Hepatocyte (in vitro differentiated cells): Measurements from ENCODE around the gene CLEC16A. TPM values are rescaled to one million over a fixed set of nuclear protein-coding genes. Genes with fewer than 3 reads are reported as not detected.

ENCODE experiments used
- DNase-seq: peaks from one replicate; pipeline ENCODE4 v3.0.0-alpha.2; 2016; ENCODE audit warnings: low spot score
- H2AFZ ChIP-seq: fragments of 200-600 bp; sonication (generic); 2 replicates; pipeline ENCODE4 v1.6.0; 2016; ENCODE audit warnings: antibody characterized with exemption, mild to moderate bottlenecking
- H3K27ac ChIP-seq: fragments of 200-600 bp; sonication (generic); 2 replicates; pipeline ENCODE4 v1.5.1; 2016; ENCODE audit warnings: mild to moderate bottlenecking
- H3K27me3 ChIP-seq: fragments of 200-600 bp; sonication (generic); 2 replicates; pipeline ENCODE4 v1.6.1; 2016
- H3K36me3 ChIP-seq: fragments of 200-600 bp; sonication (generic); replicated peaks from 2 replicates; pipeline ENCODE4 v1.5.1; 2016; ENCODE audit warnings: low read depth; ENCODE audit not compliant: insufficient read depth
- H3K4me1 ChIP-seq: fragments of 200-600 bp; sonication (generic); 2 replicates; pipeline ENCODE4 v1.5.1; 2016; ENCODE audit warnings: mild to moderate bottlenecking, moderate library complexity; ENCODE audit not compliant: insufficient read depth
- H3K4me2 ChIP-seq: fragments of 200-600 bp; sonication (generic); 2 replicates; pipeline ENCODE4 v1.6.0; 2016
- H3K4me3 ChIP-seq: fragments of 200-600 bp; sonication (generic); 2 replicates; pipeline ENCODE4 v1.5.1; 2016; ENCODE audit warnings: mild to moderate bottlenecking
- H3K79me2 ChIP-seq: fragments of 200-600 bp; sonication (generic); 2 replicates; pipeline ENCODE4 v1.6.0; 2017; ENCODE audit warnings: mild to moderate bottlenecking
- H3K9me2 ChIP-seq: fragments of 200-600 bp; sonication (generic); replicated peaks from 2 replicates; pipeline ENCODE4 v1.6.0; 2017; ENCODE audit warnings: mild to moderate bottlenecking; ENCODE audit not compliant: insufficient read depth
- H3K9me3 ChIP-seq: fragments of 200-600 bp; sonication (generic); 2 replicates; pipeline ENCODE4 v1.5.1; 2016; ENCODE audit warnings: low read depth, mild to moderate bottlenecking
- H4K20me1 ChIP-seq: fragments of 200-600 bp; sonication (generic); 2 replicates; pipeline ENCODE4 v1.6.0; 2016; ENCODE audit warnings: mild to moderate bottlenecking; ENCODE audit not compliant: insufficient read depth, poor library complexity, severe bottlenecking
- EZH2 ChIP-seq: fragments of 200-600 bp; sonication (generic); IDR thresholded peaks from 2 replicates; pipeline ENCODE4 v1.6.1; 2016; ENCODE audit warnings: antibody characterized with exemption, mild to moderate bottlenecking, borderline replicate concordance
- EZH2phosphoT487 ChIP-seq: fragments of 200-600 bp; sonication (generic); IDR thresholded peaks from one replicate; pipeline ENCODE4 v1.6.1; 2018; ENCODE audit warnings: antibody characterized with exemption, mild to moderate bottlenecking, low read depth, moderate library complexity; ENCODE audit not compliant: unreplicated experiment, severe bottlenecking
- WGBS: methylation state at CpG from one replicate; pipeline ENCODE4 v1.1.6; 2016; ENCODE audit warnings: low lambda C conversion rate; ENCODE audit errors: missing lambda C conversion rate; 5-methylcytosine and 5-hydroxymethylcytosine counted together
- polyA plus RNA-seq: library from polyadenylated mRNA; unstranded; fragments of >200 nt; fragmentation: Nextera tagmentation; extraction: Ambion mirVana; gene quantifications from 2 replicates; pipeline ENCODE4 v1.2.1, GENCODE V29; 2016
- total RNA-seq: library from RNA; depleted of rRNA; stranded (reverse); fragments of >200 nt; gene quantifications from 2 replicates; pipeline ENCODE4 v1.2.3, GENCODE V29; 2014
- TF ChIP-seq, protein P1 (sequence below): fragments of 200-600 bp; sonication (generic); IDR thresholded peaks from 2 replicates; pipeline ENCODE4 v1.5.1; 2016; ENCODE audit warnings: antibody characterized with exemption, mild to moderate bottlenecking; ENCODE audit not compliant: poor library complexity

Gene CLEC16A
- total and polyA plus RNA-seq, 2 experiments from 2014 or later, result 22.3 to 22.6 TPM

DNA sequence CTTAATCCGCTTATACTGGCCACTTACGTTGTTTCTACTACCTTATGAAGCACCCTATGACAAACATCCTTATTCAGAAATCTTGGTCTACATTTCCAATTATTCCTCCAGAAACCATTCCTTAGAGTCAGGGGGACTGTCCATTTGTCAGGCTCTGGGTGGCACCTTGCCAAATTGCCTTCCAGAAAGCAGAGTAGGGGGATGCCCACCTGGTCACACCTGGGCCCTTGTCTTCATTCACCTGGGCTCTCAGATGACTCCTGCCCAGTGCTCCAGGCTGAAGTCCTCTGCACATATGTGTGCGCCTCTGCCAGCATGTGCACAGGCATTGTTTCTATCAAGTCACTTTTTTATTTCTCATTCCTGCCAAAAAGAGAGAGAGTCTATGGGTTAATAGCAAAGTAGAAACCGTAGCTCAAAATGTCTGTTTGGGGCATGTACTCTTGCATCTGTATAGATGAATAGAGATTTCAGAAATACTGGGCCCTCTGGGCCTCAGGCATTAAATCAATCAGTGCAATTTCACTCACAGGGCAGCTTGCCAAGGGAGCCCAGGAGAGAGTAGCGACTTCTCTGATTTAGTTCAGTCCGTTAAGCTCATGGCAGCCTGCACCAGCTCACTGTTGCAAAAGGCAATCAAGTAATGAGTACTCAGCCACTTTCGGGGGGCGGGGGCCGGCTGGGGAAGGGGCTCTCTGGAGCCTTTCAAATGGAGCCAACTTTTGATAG is 207.0 kb downstream of the CLEC16A start:
- 85% methylated on average over 9 of the region's 9 CpGs for WGBS

DNA sequence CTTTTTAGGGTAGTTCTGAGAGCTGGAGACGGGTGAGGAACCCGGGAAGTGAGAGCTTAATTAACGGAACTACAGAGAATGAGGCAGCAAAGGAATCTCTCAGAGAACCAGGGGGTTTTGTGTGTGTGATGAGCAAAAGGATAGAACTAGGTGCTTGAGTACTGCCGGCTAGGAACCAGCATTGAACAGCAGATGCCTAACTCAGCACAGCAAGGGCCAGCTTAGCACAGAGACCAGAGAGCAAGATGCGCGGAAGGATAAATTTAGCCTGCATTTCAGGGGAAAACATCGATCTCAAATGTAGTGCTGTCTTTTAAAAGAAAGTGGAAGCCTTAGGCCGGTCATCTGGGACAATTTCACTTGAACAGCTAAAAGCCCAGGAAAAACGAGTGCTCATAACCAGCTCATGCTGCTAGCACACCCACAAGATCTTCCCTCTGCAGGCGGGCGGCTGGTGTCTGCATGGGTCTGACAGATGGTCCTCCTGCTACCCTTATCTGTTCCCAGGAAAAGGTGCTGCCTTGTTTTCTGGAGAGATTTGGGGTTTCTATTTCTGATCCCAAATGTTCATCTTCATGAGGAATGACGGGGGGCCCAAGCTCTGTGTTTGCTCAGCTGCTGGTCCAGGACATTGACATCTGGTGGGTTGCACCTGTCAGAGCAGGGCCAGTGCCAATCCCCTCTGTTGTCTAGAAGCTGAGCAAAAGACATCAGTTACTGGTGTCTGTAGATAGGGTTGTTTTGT is 207.7 kb downstream of the CLEC16A start:
- H3K4me2 ChIP-seq, result no peak overlapping the region
- H3K9me2 ChIP-seq, result no peaks in the 10 kb centered on the region
- peaks cover 13% of the 10 kb centered on the region for H3K4me1 ChIP-seq
- no peak overlapping the region for H3K4me3 ChIP-seq
- H3K27ac ChIP-seq, result no peak overlapping the region
- H3K79me2 ChIP-seq, result no peaks in the 10 kb centered on the region
- H2AFZ ChIP-seq, result no peak overlapping the region
- TF ChIP-seq, protein P1, sequence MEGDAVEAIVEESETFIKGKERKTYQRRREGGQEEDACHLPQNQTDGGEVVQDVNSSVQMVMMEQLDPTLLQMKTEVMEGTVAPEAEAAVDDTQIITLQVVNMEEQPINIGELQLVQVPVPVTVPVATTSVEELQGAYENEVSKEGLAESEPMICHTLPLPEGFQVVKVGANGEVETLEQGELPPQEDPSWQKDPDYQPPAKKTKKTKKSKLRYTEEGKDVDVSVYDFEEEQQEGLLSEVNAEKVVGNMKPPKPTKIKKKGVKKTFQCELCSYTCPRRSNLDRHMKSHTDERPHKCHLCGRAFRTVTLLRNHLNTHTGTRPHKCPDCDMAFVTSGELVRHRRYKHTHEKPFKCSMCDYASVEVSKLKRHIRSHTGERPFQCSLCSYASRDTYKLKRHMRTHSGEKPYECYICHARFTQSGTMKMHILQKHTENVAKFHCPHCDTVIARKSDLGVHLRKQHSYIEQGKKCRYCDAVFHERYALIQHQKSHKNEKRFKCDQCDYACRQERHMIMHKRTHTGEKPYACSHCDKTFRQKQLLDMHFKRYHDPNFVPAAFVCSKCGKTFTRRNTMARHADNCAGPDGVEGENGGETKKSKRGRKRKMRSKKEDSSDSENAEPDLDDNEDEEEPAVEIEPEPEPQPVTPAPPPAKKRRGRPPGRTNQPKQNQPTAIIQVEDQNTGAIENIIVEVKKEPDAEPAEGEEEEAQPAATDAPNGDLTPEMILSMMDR, result no peak
- TF ChIP-seq EZH2 (no peak), EZH2phosphoT487 (no peak)
- no peak for DNase-seq
- WGBS, result 91% methylated on average over 12 of the region's 12 CpGs
- H4K20me1 ChIP-seq, result no peaks in the 10 kb centered on the region
- H3K36me3 ChIP-seq, result no peaks in the 10 kb centered on the region
- H3K27me3 ChIP-seq, result no peaks in the 10 kb centered on the region
- no peaks in the 10 kb centered on the region for H3K9me3 ChIP-seq

More for the DNA sequence above, 207.0 kb downstream of the CLEC16A start:
- DNase-seq, result no peak
- peaks cover 13% of the 10 kb centered on the region for H3K4me1 ChIP-seq
- no peaks in the 10 kb centered on the region for H3K36me3 ChIP-seq
- H3K9me2 ChIP-seq, result no peaks in the 10 kb centered on the region
- H2AFZ ChIP-seq, result no peak overlapping the region
- H4K20me1 ChIP-seq, result no peaks in the 10 kb centered on the region
- H3K79me2 ChIP-seq, result no peaks in the 10 kb centered on the region
- H3K4me2 ChIP-seq, result no peak overlapping the region
- TF ChIP-seq, protein P1, result no peak
- TF ChIP-seq EZH2phosphoT487, result no peak
- TF ChIP-seq EZH2, result no peak
- H3K27me3 ChIP-seq, result no peaks in the 10 kb centered on the region
- no peak overlapping the region for H3K27ac ChIP-seq
- no peak overlapping the region for H3K4me3 ChIP-seq
- H3K9me3 ChIP-seq, result no peaks in the 10 kb centered on the region

DNA sequence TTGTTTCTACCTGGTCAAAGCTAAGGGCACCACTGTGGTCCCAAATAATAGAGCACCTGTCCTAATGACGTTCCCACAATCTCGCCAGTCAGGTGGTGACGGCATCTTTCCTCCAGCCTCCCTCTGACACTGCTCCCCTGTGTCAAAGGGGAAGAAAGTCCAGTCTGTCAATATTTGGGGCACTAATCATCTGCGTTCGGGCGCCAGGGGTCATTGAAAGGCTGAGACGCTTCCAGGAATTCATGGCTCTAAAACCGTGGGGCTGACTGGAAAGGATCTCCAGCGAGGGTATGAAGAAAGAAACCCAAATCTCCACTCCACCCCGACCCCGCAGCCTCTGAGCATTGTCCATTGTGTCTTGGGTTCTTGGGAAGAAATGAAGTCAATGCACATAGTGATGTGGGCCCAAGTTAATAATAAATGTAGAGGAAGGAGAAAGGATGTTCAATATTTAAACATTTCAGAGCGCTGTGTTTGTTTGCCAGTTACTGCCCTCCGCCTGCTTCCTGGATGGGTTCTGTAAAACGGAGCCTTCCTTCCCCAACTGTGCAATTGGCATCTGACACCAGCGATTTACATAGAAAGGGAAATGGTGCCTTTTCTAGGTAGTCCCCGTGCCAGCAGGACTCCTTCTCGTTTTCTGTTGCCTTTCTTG is 208.4 kb downstream of the CLEC16A start:
- no peak for TF ChIP-seq EZH2
- no peak for TF ChIP-seq EZH2phosphoT487
- TF ChIP-seq, protein P1, result no peak
- Histone ChIP-seq H3K4me2 (no peak overlapping the region), H3K9me2 (no peaks in the 10 kb centered on the region), H3K27ac (no peak overlapping the region), H3K27me3 (no peaks in the 10 kb centered on the region), H3K36me3 (no peaks in the 10 kb centered on the region), H2AFZ (no peak overlapping the region), H3K4me3 (no peak overlapping the region), H3K4me1 (peaks cover 9% of the 10 kb centered on the region), H3K9me3 (no peaks in the 10 kb centered on the region), H4K20me1 (no peaks in the 10 kb centered on the region), H3K79me2 (no peaks in the 10 kb centered on the region)
- 65% methylated on average over 17 of the region's 17 CpGs for WGBS
- DNase-seq, result no peak
